Loucy (cell line): Measurements from ENCODE around the gene IFT43.

Source experiments
- CTCF ChIP-seq: fragments of 200-600 bp; sonication (generic); conservative IDR thresholded peaks from 2 replicates; pipeline ENCODE4 v1.5.1; 2014; ENCODE audit warnings: mild to moderate bottlenecking, antibody characterized with exemption, low read length
- EZH2phosphoT487 ChIP-seq: fragments of 200-600 bp; IDR thresholded peaks from 2 replicates; pipeline ENCODE4 v1.6.1; 2018; ENCODE audit warnings: antibody characterized with exemption, mild to moderate bottlenecking, moderate library complexity, borderline replicate concordance

- TF ChIP-seq CTCF (no peak), EZH2phosphoT487 (no peak)
Measured at GRCh38 chr14:75959031-75959430, 26.5 kb upstream of the IFT43 start.
